Anterior cingulate cortex (tissue), 58 donors: ENCODE measurements around the gene SLC22A13.
"Not testable (repeated sequence)": the region's sequence is repeated elsewhere in the genome, so short reads cannot be mapped to it uniquely, and the experiment has no call there.

Experiments
- DNase-seq, 58 donors: peaks; one replicate each; lab custom pipeline; 2025; lab: John Stamatoyannopoulos, UW

The SLC22A13 gene

GRCh38 chr3:38297053-38297452 is 31.4 kb downstream of the SLC22A13 start:
- not testable (repeated sequence) for DNase-seq

DNA sequence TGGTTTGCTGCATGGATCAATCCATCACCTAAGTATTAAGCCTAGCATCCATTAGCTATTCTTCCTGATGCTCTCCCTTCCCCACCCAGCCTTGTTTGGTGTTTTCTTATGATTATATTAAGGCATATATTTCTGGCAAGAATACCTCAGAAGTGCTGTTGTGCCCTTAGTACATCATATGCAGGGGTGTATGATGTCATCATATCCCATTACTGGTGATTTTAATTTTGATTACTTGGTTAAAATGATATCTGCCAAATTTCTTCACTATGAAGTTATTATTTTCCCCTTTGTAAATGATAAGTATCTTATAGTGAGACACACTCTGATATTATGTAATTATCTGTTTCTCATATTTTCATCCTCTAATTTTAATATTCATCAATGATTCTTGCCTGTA is 31.9 kb downstream of the SLC22A13 start:
- no peak for DNase-seq

- no peak for DNase-seq
Measured at GRCh38 chr3:38297947-38298711, 32.5 kb downstream of the SLC22A13 start.

GRCh38 chr3:38306941-38307340 is 41.3 kb downstream of the SLC22A13 start:
- no peak for DNase-seq

DNA sequence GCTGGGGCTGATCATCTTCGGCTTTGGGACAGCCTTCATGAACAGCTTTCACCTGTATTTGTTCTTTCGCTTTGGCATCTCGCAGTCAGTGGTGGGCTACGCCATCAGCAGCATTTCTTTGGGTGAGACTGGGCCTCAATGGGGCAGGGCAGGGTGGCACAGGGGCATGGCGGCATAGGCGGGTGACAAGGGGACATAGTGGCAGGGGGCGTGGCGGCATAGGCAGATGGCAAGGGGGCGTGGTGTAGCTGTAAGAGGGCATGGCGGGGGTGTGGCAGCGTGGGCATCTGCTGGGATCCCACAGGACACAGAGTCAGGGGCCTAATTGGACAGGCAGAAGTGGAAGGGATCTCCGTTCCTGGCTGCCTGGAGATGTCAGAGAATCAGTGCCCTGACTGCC is 42.0 kb downstream of the SLC22A13 start:
- no peak for DNase-seq

DNA sequence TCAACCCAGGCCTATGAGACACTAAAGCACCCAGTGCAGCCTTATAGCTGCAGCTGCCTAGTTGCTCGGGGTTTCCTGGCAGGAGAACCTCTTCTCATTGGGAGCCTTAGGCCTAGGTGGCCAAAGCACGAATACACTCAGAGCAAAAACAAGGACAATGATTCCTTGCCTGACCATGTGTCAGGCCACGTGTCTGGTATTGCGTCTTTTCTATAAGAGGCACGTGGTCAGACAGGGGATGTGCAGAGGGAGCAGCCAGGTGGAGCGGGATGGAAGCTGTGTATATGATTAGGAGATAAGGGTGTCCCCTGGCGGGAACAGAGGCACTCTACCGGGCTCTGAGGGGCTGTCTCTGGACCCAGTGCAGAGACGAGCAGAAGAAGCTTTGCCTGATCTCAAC is 42.8 kb downstream of the SLC22A13 start:
- no peak for DNase-seq

GRCh38 chr3:38311476-38311875 is 45.9 kb downstream of the SLC22A13 start:
- no peak for DNase-seq

- no peak for DNase-seq
Measured at GRCh38 chr3:38311941-38312340, 46.3 kb downstream of the SLC22A13 start.

GRCh38 chr3:38312356-38312755 is 46.7 kb downstream of the SLC22A13 start:
- DNase-seq: no peak

DNA sequence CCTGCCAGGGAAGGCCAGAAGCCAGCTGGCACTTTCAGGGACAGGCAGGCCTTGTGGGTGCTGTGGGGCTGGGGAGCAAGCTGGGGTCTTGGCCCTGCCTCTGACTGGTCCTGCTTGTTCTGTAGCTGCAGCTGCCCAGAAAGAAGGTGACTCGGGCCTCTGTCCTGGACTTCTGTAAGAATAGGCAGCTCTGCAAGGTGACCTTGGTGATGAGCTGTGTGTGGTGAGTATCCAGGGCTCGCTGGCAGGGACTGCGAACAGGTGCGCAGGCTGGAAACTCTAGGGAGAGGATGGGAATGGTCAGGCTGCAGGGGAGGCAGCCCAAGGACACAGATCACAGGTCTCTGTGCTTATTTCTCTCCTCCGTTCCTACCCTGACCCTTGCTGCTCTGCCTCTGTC is 47.7 kb downstream of the SLC22A13 start:
- DNase-seq: no peak

- no peak for DNase-seq
Measured at GRCh38 chr3:38313695-38314094, 48.1 kb downstream of the SLC22A13 start.

GRCh38 chr3:38314112-38314763 is 48.6 kb downstream of the SLC22A13 start:
- no peak for DNase-seq

- no peak for DNase-seq
Measured at GRCh38 chr3:38314764-38315487, 49.3 kb downstream of the SLC22A13 start.

DNA sequence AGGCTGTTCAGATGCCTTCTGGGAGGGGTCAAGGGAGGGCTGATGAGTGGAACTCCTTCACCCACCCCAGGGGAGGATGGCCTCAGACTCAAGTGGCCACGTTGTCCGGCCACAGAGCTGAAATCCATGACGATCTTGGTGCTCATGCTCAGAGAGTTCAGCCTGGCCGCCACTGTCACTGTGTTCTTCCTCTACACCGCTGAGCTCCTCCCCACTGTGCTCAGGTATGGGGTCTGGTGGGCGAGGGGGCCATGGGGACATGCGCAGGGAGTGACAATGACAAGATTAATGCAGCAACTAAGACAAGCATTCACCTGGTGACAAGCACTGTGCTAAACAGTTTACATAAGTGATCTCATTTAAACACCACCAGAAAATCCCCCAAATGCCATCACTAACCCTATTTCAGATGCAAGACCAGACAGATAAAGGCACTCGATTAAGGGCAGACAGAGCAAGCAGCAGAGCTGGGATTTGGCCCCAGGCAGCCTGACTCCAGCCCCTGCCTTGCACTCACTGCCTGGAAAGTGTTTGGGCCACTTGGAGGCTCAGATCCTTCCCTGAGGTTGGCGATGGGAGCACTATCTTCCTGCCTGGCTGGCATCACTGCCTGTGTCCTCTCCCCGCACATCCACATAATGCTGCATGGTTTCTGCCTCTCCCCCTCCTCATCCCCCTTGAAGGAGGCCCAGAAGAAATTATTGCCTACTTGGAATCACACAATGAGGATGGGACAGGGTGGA is 50.0 kb downstream of the SLC22A13 start:
- no peak for DNase-seq

DNA sequence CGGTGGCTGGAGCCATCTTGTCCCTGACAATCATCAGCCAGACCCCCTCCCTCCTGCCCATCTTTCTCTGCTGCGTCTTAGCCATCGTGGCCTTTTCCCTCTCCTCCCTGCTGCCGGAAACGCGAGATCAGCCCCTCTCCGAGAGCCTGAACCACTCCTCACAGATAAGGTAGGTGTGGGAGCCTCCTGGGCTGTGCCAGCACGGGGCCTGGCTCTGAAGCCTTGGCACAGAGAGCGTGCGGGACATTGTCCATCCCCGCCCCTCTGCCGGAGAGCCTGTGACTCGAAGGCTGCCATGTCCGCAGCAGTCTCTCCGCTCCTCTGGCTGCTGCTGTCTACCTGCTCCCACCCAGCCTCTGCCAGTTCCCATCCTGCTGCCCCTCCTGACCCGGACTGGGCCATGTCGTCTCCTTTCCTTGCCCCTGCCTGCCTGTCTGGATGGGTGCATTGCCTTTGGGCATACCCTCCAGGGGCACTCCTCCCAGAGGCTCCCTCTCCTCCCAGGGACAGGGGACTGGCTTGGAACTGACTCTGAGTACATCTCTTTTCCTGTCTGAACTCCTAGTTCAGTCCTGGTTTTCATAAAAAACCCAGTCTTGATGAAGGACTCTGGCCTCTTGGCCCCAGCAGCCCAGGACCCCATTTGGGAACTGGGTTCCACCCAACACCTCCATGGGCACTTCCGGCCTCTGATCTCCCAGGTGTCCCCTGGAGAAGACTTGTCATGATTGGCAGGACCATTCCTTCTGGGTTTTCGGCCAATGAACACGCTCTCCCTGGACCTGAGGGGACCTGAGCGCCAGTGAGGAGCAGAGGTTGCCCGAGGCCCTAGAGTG is 51.0 kb downstream of the SLC22A13 start:
- DNase-seq: no peak

- no peak for DNase-seq
Measured at GRCh38 chr3:38317192-38317759, 51.7 kb downstream of the SLC22A13 start.

GRCh38 chr3:38318766-38319671 is 53.4 kb downstream of the SLC22A13 start:
- no peak for DNase-seq

- not testable (repeated sequence) for DNase-seq
Measured at GRCh38 chr3:38320638-38321037, 55.0 kb downstream of the SLC22A13 start.
